ENCODE results near the gene RAB8B.

The RAB8B gene

DNA sequence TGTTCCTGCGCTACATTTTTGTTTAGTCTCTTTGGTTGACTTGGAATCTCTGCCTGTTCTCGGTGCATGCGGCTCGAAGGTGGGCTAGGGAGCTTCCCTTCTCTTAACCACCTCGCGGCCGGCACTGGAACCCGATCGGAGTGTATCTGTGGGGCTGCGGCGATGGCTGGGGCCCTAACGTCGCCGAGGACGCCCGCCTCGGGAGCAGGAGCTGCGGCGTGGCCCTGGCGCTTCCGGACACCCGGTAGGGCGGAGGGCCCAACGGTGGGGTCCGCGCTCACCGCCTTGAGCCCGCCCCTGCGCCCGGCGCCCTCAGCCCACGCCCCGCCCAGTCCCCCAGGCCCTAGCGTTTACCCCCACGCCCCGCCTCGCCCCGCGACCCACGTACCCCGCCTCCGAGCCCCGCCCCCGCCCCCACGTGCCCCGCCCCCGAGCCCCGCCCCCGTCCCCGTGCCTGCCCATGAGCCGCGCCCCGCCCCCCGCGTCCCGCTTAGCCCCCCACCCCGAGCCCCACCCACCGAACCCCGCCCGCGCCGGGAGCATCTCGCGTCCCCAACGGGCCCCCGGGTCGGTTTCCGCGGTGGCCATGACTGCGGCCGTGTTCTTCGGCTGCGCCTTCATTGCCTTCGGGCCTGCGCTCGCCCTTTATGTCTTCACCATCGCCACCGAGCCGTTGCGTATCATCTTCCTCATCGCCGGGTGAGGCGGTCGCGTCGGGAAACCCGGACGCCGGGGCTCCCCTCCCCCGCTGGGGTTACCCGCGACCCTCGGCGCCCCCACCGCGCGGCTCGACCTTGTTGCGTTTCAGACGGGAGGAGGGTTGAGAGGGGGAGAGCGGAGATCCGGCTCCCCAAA lies 87.9 kb downstream of the RAB8B start, which contains the start of gene APH1B:
Gene APH1B (plus strand): TSS at position 568 of the 855 bp plus-strand sequence. CDS start 19 bp downstream, at position 587.
- peak; percentile 29 to 81 (median 62) for DNase-seq

- DNase-seq = no peak
Observed at GRCh38 chr15:63277893-63278456, 88.6 kb downstream of the RAB8B start.

- DNase-seq = no peak
Observed at GRCh38 chr15:63283126-63283525, 93.7 kb downstream of the RAB8B start.

GRCh38 chr15:63284335-63284734 lies 94.9 kb downstream of the RAB8B start:
- no peak for DNase-seq

- no peak for DNase-seq
Observed at GRCh38 chr15:63287109-63287508, 97.7 kb downstream of the RAB8B start.

DNA sequence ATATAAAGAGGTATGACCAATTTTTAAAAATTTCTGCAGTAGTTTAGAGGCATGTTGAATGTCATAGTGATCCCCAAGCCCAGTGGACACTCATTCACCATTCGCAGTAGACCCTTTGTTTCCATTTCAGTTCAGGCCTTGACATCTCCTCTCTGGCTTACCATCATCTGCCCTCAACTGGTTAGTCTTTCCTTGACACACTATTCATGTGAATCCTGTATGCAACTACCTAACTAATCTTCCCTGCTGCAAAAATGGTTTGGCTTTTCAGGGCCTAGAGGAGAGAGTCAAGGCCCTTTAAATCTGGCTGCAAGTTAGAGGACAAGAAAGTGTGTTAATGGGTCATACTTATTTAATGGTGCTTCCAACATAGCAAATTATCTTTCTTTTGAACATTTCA lies 98.9 kb downstream of the RAB8B start:
- DNase-seq = no peak

DNA sequence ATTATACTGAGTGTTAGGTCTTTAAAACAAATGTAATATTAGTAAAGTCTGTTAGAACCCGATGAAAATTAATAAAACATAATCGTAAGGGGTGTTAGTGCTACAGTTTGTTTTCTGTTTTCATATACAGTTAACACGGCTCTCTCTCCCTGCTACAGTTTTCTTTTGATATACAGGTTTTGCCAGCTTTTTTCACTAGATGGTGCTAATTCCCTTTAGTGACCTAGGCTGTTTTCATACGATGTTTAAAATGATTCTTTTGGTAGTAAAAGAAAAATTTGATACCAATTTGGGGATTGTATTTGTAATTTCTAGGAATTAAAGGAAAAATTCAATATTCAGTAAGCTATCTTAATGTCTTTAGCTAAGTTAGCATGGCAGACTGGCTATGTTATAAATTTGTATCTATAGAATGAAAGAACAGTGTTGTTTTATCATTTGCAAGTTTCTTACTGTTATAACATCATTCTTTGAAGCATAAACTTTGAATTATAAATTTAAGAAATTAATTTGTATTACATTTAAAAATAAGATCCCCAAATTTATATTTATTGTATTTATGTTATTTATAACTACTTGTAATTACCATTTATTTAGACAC lies 99.5 kb downstream of the RAB8B start:
- DNase-seq = no peak

GRCh38 chr15:63291507-63291906 lies 102.1 kb downstream of the RAB8B start:
- DNase-seq = no peak

- DNase-seq = no peak
Observed at GRCh38 chr15:63292241-63292640, 102.8 kb downstream of the RAB8B start.

GRCh38 chr15:63292771-63293170 lies 103.4 kb downstream of the RAB8B start:
- no peak for DNase-seq

DNA sequence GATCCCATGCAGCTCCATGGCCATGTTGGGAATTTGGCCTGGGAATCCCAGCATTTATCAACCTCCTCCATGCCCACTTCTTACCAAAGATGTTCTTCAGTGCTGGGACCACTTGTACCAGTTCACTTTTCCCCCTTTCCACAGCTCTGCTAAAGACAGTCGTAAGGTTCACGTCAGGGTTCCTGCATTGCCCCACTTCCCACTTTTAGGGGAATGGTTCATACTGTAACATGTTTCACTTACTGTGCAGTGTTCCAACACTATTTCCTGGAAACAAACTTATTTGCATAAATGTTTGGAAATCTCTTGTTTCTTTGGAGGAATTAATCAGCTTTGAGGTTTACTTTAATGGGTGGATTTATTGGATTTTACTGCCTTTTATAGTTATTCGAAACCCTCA lies 105.0 kb downstream of the RAB8B start:
- no peak for DNase-seq

GRCh38 chr15:63295341-63295740 lies 105.9 kb downstream of the RAB8B start:
- no peak for DNase-seq

DNA sequence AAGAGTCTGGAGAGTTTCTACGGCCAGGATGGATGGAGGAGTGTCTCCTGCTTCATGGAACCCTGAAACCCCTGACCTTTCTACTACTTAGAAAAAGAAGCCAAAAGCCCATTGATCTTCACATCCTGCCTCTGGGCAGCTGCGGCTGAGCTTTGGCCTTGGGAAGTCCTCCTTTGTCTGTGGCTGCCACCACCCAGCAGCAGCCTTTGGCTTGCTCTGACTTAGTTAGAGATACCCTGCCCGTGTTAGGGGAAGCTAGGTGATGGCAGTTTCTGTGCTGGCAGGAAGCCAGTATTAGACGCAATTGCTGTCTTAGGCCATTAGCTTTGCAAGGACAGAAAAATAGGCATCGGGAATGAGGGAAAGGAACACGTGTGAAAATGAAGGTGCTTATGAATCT lies 106.8 kb downstream of the RAB8B start:
- no peak for DNase-seq

DNA sequence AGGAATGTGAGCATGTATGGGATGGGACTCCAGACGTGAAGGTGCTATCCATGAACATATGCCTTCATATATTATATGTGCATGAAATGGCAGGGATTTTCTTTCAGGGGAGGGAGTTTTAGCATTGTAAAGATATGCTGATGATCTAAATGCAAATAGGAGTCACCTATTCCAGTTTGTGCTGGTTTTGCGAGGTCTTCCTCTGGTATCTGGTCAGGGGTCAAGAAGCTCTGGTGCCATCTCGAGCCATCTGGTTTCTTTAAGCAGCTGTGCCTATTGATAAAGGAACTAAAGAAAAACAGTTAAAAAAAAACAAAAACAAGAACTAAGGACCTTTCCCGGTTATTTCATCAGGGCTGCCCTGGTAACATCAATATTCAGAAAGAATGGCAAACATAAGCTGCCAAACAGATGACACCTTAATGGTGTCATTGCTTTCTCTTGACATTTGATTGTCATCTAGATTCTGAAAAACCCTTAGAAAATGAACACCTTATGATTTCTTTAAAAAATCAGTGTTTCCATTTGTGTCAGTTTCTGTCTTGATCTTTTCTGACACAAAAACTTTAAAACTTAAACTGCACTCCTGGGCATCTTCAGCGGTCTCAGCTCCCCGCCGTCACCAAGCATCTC lies 110.7 kb downstream of the RAB8B start:
- DNase-seq = no peak

DNA sequence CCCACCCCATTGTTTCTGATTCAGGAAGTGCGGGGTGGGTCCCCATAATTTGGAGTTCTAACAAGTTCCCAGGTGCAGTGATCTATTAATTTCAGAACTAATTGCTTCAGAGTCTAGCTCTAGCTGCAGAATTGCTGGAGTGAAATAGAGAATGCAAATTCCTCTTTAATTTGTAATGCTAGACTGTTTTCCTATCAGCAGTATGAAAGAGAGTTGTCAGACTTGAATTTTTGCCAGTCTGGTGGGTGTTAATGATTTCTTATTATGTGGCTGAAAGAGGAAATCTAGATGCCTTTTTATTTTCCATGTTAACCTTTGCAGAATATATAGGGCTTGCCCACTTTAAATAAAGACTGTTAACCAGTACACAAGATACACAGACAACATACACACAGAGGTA lies 111.7 kb downstream of the RAB8B start:
- no peak for DNase-seq

GRCh38 chr15:63305260-63305659 lies 115.9 kb downstream of the RAB8B start:
- no peak for DNase-seq

DNA sequence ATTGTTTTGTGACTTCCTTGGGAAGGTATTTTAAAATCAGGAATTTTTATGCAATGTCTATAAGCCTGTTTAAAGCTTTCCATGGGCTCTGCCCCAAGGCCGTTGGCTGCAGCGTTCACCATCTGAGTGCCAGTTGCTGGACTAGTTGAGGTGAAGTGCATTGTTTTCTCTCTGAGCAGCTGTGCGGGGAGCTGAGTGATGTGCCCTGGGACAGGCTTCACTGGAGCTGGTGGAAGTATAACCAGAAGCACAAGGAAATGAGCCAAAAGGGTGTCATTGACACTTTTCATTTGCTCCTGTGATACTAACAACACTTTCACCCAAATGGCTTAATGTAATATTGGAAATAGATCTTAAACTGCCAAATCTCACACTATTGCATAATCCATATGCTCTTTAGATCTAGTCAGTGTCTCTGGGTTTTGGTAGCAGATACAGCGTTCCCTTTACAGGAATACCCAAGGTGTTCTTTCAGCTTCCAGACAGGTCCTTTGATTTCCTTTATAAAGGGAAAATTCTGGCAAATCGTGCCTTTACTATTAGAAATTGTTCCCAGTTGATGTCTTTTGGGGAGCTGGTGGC lies 117.2 kb downstream of the RAB8B start:
- no peak for DNase-seq

GRCh38 chr15:63308491-63308890 lies 119.1 kb downstream of the RAB8B start:
- DNase-seq = no peak

DNA sequence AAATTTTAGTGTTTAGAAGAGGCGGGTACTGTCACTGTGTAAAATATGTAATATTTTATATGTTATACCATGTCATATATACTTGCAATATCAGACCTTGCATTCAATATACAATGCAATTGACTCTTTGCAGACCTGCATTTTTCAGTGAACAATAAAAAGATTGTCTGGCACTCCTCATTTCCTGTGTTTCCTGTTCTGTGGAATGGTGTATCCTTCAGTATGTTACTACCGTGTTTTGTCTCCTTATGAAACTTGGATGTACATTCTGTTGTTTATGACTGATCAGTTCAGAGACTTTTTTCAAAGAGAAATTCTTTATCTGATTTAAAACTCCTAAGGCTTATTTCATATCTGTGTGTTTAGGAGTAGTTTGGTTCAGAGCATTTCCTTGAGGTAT lies 119.5 kb downstream of the RAB8B start:
- DNase-seq = no peak

GRCh38 chr15:63310646-63311045 lies 121.2 kb downstream of the RAB8B start:
- no peak for DNase-seq

- no peak for DNase-seq
Observed at GRCh38 chr15:63312286-63312685, 122.9 kb downstream of the RAB8B start.

DNA sequence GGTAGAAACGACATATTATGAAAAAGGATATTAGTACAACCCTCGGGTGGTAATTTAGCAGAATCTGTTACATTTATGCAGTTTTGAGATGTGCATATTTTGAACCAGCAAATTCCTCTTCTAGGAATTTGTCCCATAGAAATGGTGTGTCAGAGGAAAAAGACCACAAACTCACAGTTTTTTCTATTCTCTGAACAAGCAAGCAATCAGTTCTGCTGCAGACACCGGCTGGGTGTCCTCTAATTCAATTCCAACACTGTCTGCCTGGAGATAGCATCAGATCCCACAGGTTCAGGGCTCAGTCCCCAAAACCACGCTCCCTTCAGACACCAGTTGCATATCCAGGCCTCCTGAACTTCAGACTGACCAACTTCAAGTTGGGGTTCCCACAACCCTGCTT lies 124.4 kb downstream of the RAB8B start:
- DNase-seq = no peak

DNA sequence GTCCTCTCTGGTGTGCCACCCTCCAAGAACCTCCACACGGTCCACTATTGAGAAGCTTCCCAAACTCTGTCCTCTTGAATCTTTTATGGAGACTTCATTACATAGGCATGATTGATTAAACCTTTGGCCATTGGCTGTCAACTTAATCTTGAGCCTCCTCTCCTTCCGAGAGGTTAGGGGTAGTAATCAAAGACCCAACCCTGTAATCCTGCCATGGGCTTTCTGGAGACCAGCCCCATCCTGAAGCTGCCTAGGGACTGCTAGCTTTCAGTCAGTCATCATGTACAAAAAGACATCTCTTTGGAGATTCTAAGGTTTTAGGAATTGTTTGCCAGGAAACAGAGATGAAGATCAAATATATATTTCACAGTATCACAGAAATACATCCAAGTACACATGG lies 125.0 kb downstream of the RAB8B start:
- no peak for DNase-seq

Data from activated naive CD4-positive, alpha-beta T cell (primary cell).